Stromal cell of bone marrow (primary cell): Measurements from ENCODE around the gene GHRHR.

Source experiments
- DNase-seq: peaks from one replicate; pipeline ENCODE4 v3.0.0-alpha.2; 2012; ENCODE audit warnings: low read depth

Gene GHRHR

DNA sequence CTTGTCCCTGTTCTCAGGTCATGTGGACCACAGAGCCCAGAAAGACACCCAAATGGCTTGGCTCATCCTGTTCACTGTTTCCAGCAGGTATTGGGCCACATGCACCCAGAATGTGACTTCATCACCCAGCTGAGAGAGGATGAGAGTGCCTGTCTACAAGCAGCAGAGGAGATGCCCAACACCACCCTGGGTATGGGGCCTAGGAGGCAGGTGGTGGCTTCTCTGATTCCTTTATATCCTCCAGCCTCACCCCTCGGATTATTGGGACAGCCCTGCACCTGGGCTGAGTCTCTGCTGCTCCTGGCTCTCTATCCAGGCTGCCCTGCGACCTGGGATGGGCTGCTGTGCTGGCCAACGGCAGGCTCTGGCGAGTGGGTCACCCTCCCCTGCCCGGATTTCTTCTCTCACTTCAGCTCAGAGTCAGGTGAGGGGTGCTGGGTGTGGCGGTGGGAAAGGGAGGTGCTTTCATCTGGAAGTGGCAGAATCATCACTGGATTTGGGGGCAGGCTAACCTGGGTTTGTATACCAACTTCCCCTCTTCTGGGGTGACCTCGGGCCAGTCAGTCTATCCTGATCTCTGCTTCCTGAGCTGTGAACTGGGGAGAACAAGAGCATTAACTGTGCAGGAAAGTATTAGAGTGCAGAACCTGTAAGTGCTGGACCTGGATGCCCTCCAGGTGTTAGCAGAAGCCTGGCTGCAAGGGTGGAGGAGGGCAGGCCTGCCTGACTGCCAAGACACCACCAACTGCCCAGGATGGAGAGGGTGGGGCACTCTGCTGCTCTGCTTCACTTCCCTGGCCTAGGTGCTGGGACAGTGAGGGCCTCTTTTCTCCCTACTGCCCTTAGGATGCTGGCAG is 5.2 kb downstream of the GHRHR start:
- DNase-seq = no peak

DNA sequence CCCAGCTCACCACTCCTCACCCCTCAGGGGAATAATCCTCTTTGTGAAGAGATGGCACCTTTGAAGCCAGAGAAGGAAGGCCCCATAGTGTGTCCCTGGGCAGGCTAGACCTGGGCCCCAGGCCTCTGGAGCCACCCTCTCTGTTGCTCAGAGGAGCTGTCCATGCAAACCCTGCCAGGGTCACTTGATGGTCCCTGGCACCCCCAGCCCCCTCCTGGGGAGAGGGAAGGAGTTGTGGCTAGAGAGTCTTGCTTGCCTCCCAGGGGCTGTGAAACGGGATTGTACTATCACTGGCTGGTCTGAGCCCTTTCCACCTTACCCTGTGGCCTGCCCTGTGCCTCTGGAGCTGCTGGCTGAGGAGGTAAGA is 5.8 kb downstream of the GHRHR start:
- no peak for DNase-seq

DNA sequence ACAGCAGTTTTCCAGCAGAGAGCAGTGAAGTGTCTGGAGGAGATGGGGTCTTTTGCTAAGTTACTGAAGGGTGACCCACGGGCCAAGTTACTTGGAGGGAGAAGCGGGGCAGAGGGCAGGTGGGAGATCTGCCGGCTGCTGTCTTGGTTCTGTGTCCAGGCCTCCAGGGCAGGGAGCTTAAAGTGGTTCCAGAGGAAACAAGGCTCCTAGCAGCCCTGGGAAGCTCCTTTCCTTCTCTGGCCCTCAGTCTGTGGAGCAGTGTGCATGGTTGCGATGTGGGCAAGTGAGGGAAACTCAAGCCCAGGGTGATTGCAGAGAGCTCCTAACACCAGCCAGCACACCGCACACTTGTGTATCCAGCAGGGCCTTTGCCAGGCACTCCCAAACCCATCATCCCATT is 6.3 kb downstream of the GHRHR start:
- no peak for DNase-seq

DNA sequence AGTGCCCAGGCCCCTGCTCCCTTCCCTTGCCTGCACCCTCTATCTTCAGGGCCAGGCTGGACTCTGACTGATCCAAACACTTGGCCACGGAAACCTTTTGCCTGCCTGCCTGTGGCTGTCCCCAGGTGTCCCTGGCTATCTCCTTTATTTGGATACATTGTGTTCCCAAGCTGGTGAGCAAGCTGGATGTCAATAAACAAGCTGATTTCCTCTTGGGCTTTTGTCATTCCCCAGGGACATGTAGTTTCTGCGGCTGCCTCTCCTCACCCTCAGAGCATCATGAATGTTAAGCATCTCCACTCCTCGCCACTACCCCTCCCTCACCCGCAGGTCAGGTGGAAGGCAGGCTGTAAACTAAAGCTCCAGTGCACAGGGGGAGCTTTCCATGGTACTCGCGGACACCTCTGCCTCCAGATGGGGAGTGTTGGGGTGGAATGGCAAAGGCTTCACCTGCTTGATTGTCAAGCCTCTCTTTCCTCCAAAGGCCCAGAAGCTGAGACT is 6.9 kb downstream of the GHRHR start:
- no peak for DNase-seq

DNA sequence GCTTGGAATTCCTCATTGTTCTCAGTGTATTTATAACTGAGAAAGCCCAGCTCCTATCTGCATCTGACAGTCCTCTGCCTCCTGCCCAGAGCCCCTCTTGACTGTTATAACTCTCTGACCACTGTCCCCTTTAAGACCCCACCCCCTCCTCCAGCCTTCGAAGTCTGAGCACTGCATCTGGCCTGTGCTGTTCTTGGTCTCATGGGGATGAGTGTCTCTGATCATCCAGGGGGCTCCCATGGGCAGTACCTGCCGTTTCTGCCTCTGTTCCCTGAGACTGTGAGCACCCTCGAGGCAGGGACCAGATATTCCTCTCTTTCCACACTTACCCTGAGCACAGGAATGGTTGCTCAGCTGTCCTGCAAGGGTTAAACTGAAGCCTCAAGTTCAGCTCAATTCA is 7.7 kb downstream of the GHRHR start:
- DNase-seq = no peak

DNA sequence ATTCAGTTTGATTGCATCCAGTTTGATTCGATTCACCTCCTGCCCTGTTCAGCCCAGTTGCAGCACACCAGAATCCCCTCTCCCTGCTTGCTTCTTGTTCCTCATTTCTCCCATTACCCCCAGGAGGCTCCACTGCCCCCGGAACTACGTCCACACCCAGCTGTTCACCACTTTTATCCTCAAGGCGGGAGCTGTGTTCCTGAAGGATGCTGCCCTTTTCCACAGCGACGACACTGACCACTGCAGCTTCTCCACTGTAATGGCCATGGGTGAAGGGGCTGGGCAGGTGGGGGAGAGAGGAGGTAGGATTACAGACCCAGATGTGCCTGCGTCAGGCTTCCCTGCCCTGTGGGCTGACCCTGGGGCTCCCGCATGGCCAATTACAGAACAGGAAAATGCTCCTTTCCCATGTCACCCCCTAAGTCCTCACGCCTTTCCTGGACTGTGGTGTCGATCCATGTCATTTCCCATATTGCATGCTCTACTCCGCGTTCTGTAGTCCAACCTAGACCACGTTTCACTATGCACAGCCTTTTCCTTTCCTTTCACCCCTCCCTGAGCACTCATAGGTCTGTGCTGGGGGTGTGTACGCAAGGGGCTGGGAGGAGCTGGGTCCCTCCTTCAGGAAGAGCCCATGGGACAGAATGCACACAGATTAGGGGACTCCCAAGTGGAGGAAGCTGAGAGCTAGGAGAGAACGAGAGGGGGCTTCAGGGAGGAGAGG is 8.2 kb downstream of the GHRHR start:
- no peak for DNase-seq

DNA sequence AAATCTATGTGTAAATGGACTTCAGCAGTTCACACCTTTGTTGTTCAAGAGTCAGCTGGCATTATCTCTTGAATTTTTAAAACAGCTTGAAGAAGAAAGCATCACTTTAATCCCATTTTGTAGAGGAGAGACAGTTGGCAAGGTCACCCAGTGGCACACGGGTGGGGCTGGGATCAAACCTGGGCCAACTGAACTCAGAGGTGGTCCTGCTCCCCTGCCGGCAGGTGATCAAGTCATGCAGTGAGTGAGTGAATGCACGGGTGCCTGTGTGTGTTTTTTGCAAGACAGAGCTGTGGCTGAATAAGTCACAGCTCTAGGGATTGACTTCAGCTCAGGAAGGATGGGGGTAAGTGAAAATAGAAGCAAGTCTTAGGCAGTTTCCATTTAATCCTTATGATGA is 9.5 kb downstream of the GHRHR start:
- no peak for DNase-seq

DNA sequence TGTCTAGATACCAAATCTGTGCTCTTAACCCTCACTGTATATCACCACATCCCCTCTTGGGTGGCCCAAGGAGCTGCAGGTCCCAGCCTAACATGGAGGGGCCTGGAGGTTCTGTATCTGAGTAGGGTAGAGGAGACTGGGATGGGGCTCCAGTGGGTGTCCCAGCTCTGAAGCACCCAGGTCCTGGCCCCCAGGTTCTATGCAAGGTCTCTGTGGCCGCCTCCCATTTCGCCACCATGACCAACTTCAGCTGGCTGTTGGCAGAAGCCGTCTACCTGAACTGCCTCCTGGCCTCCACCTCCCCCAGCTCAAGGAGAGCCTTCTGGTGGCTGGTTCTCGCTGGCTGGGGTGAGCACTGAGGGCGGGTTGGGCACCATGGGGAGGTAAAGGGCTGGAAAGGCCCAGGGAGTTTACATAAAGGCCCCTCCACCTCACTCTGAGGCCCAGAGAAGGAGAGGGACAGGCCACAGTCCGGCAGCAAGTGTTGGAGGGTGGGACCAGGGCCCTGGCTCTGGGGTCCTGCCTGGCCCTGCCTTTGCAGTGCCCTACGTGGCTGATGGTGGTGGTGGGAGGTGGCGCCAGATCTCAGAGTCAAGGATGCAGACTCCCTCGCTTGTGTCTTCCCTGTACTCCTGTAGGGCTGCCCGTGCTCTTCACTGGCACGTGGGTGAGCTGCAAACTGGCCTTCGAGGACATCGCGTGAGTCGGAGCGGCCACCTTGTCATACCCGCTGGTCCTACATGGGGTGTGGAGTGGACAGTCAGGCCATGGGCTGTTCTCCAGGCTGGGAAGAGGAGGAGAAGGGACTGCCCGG is 10.2 kb downstream of the GHRHR start:
- no peak for DNase-seq

DNA sequence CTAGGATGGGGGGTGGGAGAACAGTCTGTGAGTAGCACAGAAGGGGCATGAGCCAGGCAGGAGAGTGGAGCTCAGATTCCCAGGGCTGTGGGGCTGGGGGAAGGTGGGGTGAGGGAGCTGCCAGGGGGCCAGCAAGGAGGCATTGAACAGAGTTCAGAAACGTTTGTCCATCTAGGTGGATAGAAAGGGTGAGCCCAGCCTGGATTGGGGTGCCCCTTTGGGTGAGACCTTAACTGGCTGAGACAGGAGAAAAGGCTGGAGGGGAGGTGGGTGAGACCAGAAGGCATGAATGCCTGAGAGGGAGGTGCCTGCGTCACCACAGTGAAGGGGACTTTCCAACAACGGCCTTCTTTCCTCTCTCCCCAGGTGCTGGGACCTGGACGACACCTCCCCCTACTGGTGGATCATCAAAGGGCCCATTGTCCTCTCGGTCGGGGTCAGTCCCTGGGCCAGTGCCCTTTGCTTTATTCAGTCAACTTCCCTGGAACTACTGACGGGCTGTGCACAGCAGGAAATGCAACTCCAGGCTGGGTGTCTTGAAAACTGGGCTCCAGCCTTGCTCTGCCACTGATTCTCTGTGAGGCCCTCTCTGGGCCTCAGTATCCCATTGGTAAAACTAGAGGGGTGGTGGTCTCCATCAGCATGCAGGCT is 11.0 kb downstream of the GHRHR start:
- DNase-seq = no peak

DNA sequence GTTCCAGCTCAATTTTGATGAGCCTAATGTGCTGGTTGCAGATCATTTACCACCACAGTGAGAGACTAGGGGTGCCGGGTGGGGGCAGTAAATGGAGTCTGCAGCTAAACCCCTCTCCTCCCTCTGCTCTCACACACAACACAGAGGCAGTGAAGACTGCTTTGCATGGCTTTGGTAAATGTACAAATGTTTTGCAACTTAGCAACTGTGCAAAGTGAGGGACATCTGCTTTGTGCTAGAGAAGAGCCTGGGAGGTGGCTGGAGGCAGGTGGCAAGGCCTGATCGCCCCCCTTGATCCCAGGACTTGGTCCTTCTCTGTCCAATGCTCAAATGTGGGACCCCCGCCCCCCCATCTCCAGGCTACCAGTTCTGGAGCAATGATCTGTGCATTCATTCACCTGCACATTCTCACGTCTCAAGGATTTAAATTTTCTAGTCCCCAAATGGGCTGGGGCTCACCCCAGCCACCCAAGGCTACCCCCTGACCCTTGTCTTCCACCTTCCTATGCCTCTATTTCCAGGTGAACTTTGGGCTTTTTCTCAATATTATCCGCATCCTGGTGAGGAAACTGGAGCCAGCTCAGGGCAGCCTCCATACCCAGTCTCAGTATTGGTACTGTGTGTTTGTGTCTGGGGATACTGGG is 11.6 kb downstream of the GHRHR start:
- DNase-seq = no peak

DNA sequence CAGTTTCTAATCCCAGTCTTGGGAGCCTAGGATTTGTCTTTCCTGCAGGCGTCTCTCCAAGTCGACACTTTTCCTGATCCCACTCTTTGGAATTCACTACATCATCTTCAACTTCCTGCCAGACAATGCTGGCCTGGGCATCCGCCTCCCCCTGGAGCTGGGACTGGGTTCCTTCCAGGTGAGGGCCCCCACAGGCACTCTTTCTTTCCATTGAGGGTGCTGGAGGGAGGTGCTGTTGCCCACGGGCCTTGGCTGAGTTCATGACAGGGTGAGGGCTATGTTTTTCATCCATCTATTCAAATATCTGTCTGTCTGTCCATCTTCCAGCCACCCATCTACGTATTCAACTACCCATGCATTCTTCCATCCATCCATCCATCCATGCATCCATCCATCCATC is 12.6 kb downstream of the GHRHR start:
- no peak for DNase-seq

DNA sequence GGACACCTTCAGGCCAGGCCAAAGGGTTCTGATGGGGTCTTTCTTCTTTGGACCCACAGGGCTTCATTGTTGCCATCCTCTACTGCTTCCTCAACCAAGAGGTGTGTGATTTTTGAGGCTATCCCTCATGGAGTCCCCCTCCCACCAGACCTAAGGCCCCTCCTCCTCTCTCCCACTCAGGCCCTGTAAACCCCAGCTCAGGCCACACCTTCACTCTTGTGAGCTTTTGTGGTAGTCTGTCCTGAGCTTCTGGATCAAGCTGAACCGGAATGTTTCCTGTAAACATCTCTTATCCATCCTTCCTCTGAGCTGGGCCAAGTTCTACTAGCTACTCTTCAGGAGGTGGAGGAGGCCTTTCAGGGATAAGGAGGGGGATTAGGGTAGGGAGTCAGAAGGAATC is 13.5 kb downstream of the GHRHR start:
- DNase-seq = no peak

DNA sequence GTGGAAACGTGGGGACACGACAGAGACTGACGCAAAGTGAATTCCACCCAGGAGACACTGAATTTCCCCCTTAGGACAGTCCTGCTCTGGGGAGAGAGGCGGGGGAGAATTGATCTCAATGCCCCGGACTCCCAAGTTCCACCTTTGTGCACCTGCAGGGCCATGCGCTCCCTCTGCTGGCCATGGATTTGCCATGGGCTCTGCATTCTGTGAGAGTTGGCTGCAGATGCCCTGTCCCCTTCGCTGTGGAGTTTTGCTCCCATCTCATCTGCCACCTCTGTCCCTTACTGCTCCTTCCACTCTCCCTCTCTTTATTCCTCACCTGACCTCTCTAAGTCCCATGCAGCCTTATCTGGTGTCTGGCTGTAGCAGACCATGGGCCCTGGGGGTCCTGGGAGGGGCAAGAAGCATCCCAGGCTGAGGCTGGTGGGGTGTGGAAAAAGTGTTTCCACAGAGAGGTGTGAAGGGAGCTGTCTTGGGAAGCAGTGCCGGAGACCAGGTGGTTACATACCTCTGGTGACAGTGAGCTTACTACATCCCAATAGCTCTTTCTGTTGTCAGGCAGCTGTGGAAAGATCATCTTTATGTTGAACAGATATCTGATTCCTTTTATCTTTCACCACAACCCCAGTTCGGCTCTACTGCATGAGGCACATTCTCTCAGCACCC is 14.3 kb downstream of the GHRHR start:
- no peak for DNase-seq

DNA sequence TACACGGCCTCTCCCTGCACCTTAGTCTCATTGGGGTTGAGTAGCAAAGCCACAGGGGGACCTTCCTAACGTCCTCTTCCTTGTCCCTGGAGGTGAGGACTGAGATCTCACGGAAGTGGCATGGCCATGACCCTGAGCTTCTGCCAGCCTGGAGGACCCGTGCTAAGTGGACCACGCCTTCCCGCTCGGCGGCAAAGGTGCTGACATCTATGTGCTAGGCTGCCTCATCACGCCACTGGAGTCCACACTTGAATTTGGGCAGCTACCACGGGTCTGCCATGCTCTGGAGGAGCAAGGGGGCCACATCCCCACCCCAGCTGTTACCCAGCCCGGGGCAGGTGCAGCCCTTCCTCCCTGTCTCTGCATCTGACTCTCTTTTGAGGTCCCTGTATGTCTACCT is 15.3 kb downstream of the GHRHR start:
- no peak for DNase-seq

DNA sequence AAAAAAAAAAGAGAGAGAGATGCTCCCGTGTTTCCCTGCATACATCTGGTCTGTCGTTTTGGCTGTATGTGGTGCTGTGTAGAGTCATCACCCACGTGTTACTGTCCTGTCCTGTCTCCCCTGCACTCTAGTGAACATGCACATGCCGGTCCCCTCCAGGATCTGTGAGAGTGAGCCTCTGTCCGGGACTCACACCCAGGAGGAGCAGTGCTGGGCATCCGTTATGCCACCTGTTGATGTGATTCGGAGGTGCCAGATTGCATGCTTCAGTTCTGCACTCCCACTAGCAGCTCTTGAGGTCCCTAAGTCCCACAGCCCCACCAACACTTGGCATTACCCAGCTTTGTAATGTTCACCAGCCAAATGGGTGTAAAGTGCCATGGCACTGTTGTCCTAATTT is 16.4 kb downstream of the GHRHR start:
- no peak for DNase-seq

DNA sequence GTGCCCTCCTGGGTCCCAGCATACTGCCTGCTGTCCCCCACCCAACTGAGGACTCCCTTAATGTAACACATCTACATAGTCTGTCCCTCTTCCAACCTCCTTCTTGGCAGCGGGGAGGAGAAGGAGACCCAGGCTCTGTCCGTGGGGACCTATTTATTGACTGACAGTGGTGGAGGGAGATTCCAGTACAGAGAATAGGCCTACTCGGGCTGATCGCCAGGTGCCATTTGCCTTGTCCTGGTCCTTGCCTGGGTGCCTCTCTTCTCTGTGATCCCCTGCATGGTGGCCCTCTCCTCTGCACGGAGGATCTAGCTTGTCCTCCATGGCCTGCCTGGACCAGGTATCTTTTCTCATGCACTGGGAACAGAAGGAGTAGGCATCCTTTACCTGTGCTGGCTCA is 17.0 kb downstream of the GHRHR start:
- no peak for DNase-seq

DNA sequence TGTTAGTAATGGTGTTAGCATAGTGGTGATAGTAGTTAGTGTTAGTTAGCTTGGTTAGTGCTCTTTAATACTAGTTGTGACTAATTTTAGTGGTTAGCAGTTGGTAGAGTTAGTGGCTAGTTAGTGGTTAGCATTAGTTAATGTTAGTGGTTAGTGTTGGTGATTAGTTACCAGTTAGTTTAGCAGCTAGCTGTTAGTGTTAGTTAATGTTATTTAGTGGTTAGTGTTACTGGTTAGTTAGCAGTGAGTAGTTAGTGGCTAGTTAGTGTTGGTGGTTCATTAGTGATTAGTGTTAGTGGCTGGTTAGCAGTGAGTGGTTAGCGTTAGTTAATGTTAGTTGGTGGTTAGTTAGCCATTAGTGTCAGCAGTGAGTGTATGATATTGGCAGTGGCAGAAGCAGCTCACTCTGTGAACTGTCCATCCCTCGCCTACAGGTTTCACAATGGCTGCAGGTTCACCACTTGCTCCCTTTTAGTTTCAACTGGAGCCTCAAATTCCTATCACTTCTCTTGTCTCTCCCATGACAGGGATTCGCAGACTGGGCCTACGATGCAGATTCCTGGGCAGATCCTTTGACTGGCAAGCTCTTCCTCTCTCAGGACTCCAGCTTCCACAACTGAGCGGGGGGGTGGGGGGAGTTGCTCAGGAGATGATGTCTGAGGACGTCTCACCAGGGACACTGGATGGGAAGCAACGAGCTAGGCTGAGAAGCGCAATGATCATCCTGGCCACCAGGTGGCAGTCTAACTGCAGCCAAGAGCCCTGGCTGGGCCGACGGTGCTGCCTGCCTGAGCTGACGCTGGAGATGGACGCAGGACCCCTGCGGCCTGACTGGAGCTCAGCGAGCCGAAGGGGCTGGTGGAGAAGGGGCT is 19.5 kb downstream of the GHRHR start:
- DNase-seq = peak; percentile 48

DNA sequence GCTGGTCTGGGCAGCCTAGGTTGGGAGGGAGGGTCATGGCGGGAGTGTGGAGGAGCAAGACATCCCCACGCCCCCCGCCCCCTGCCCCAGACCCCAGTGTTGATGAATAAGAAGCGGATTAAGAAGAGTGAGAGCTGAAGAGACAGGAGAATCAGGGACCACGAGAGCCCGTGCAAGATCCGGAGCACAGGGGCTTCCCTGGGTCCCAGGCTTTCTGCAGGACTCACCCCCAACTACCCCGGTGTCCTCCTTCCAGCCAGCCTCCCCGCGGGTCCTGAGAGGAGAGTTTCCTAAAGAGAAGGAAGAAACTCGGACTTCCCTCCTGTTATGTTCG is 20.1 kb downstream of the GHRHR start:
- DNase-seq = no peak

DNA sequence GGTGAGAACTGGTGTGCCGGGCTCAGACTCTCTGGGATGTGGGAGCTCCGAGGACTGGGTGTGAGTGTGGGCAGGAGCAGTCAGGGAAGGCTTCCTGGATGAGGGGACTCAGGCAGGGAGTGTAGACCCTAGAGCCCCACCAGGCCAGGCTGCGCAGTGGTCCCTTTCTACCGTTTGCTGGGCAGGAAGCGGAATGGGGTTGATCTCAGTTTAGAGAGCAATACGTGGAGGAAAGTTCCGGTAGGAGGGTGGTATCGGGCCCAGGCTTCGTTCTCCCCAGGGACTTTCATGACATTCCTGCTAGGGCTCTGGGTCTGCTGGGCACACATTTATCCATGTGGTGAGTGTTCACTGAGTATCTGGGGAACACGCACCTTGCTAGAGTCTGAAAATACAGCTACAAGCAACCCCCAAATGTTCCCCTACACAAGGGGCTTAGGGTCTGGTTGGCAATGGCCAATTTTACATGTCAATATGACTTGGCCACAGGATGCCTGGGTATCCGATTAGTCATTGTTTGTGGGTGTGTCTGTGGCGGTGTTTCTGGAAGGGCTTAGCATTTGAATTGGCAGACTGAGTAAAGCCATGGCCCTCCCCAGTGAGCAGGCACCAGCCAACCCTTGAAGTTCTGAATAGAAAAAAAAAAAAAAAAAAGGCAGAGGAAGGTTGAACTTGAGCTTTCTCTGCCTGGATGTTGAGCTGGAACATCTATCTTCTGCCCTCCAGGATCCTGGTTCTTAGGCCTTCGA is 20.8 kb downstream of the GHRHR start:
- peak; percentile 71 for DNase-seq
